Measurements from ENCODE around the gene LIN9. TPM values are rescaled to one million over a fixed set of nuclear protein-coding genes. Genes with fewer than 3 reads are reported as not detected.

LIN9 gene
- total RNA-seq, 1 donor from 2014 or later = 4.6 TPM

- peak within 1 kb of the TSS; percentile 80 for H3K4me3 ChIP-seq (ENCODE audit: low read depth, low read length)
- peak; percentile 47 for DNase-seq (ENCODE audit: low read depth)
- H3K36me3 ChIP-seq (ENCODE audit: control insufficient read depth, insufficient read depth, low read length) = no peaks in the 10 kb centered on the region
- no peaks in the 10 kb centered on the region for H3K27me3 ChIP-seq (ENCODE audit: control insufficient read depth, insufficient read depth, low read length)
- no peak for TF ChIP-seq CTCF (IDR thresholded peaks at IDR 0.05; ENCODE audit: insufficient read depth, low read length, poor library complexity, severe bottlenecking)
These were observed 122.6 kb downstream of the LIN9 start, which contains the start of gene ACBD3 for GRCh38 chr1:226186124-226187018. Gene ACBD3, minus strand, starts transcription at chr1:226186741. Its CDS starts 66 bp downstream, at chr1:226186675.

- Histone ChIP-seq H3K27me3 (ENCODE audit: control insufficient read depth, insufficient read depth, low read length) (no peaks in the 10 kb centered on the region), H3K36me3 (ENCODE audit: control insufficient read depth, insufficient read depth, low read length) (no peaks in the 10 kb centered on the region), H3K4me3 (ENCODE audit: low read depth, low read length) (peak overlapping the region; percentile 80)
- TF ChIP-seq CTCF (IDR thresholded peaks at IDR 0.05; ENCODE audit: insufficient read depth, low read length, poor library complexity, severe bottlenecking) = no peak
- no peak for DNase-seq (ENCODE audit: low read depth)
These were observed 123.6 kb downstream of the LIN9 start for GRCh38 chr1:226185141-226186036.

- TF ChIP-seq CTCF (IDR thresholded peaks at IDR 0.05; ENCODE audit: insufficient read depth, low read length, poor library complexity, severe bottlenecking) = peak; percentile 47
- DNase-seq (ENCODE audit: low read depth) = peak; percentile 45
- Histone ChIP-seq H3K4me3 (ENCODE audit: low read depth, low read length) (no peak overlapping the region), H3K27me3 (ENCODE audit: control insufficient read depth, insufficient read depth, low read length) (no peaks in the 10 kb centered on the region), H3K36me3 (ENCODE audit: control insufficient read depth, insufficient read depth, low read length) (no peaks in the 10 kb centered on the region)
These were observed 126.8 kb downstream of the LIN9 start for GRCh38 chr1:226181996-226182714.

Other genes with a start within 250 kb of the LIN9 start
- gene H3-3A, start 246.4 kb downstream of the LIN9 start, total RNA-seq = 353 and 462 TPM in 2 replicates
- gene ACBD3, start 122.4 kb downstream of the LIN9 start, total RNA-seq = 41.3 and 46.3 TPM in 2 replicates
- 0.41 and 0.67 TPM in 2 replicates for gene MIXL1, start 85.5 kb downstream of the LIN9 start, total RNA-seq
- gene PARP1, start 98.9 kb upstream of the LIN9 start, total RNA-seq = 91.1 and 117 TPM in 2 replicates
- gene STUM, start 239.6 kb upstream of the LIN9 start, total RNA-seq = 0.04 TPM in 1 of 2 replicates, not detected in the other